ENCODE results near the gene ATP11A.
"Not testable (repeated sequence)": the region's sequence is repeated elsewhere in the genome, so short reads cannot be mapped to it uniquely, and the experiment has no call there.

DNA sequence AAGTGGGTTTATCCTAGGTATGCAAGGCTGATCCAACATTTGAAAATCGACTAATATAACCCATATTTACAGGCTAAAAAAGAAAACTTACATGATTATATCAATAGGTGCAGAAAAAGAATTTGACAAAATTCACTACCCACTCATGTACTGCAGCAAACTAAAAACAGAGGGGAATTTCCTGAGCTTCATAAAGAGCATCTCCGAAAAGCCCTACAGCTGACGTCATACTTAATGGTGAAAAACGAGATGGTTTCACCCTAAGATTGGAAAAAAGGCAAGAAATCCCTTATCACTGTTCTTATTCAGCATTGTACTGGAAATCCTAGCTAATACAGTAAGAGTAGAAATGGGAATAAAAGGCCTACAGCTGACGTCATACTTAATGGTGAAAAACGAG lies 111.0 kb downstream of the ATP11A start:
- not testable (repeated sequence) for TF ChIP-seq ZNF280A (IDR thresholded peaks at IDR 0.05; ENCODE audit: low read depth, partially characterized antibody); SMARCA4 (IDR thresholded peaks at IDR 0.05); ZNF232 (CRISPR knock-in tag; IDR thresholded peaks at IDR 0.05); CTCF (IDR thresholded peaks at IDR 0.05 in 2 of 3, conservative IDR thresholded peaks at IDR 0.05 in 1 of 3; ENCODE audit: insufficient read depth in 2 of 3, low read depth in 1 of 3, low read length in 3 of 3); CHD2 (IDR thresholded peaks at IDR 0.05; ENCODE audit: low read depth, low read length); CEBPB (tag; IDR thresholded peaks at IDR 0.05); SIX5 (IDR thresholded peaks at IDR 0.05; ENCODE audit: borderline replicate concordance in 1 of 2, insufficient read depth in 1 of 2, low read depth in 1 of 2, low read length in 2 of 2); ARNT (IDR thresholded peaks at IDR 0.05); TAF15 (IDR thresholded peaks at IDR 0.05; ENCODE audit: low read depth, low read length); EZH2 (IDR thresholded peaks at IDR 0.05; ENCODE audit: borderline replicate concordance, low read depth, low read length)
- TF ChIP-seq, protein P1, sequence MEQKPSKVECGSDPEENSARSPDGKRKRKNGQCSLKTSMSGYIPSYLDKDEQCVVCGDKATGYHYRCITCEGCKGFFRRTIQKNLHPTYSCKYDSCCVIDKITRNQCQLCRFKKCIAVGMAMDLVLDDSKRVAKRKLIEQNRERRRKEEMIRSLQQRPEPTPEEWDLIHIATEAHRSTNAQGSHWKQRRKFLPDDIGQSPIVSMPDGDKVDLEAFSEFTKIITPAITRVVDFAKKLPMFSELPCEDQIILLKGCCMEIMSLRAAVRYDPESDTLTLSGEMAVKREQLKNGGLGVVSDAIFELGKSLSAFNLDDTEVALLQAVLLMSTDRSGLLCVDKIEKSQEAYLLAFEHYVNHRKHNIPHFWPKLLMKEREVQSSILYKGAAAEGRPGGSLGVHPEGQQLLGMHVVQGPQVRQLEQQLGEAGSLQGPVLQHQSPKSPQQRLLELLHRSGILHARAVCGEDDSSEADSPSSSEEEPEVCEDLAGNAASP (IDR thresholded peaks at IDR 0.05): not testable (repeated sequence)
- TF ChIP-seq, protein P2, sequence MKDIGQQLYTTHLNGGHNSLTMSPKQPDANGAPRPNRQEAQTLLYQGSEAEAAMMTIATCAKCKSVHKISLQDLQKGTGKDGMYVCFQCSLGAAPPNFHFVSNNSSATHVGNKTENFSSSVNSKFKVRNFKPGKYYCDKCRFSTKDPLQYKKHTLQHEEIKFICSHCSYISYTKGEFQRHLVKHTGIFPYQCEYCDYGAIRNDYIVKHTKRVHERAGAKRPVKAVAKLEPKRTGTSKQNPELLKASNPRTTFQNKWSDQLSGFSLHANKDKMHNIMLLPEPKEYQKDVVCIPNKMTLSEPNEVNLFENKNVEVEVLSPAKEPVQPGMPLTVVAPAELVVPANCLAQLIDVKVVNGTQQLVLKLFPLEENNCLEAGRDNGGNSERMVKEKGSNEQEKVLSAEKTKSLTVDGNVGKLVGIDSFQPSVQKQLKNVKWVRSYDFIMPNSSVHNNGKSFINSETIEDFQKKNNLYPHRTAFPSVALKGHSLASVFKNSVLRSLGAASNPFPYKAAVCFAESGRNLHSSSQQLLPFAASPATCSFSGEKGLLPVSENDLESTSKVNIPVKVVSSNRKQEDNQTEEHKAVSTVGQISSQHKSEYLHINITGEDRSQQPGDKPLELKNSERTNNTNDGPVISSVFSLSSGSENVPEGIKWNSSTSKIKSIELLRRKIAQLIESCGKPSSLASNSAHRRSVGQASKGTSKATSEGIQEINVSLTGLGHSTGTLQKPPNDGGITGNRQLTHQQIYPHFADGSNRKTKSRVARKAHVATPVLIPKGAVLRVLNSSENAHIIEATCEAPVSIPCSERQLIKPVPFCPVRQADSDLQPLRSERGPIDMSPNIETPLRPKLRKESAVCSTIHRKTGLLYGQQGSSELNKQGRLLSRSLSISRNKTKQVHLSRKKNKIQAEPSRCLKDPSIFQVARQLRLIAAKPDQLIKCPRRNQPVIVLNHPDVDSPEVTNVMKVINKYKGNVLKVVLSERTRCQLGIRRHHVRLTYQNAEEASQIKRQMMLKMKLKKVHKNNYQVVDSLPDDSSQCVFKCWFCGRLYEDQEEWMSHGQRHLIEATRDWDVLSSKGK (CRISPR knock-in tag; IDR thresholded peaks at IDR 0.05): not testable (repeated sequence)
